SK-N-SH (cell line): Measurements from ENCODE around the gene XG. TPM values are rescaled to one million over a fixed set of nuclear protein-coding genes. Genes with fewer than 3 reads are reported as not detected.

ENCODE experiments used
- CTCF ChIA-PET: fragments of 300-600, 350-600 bp; formaldehyde crosslinking; extraction: SDS; loops from one replicate; lab custom pipeline; 2021; lab: Yijun Ruan, JAX
- POLR2A ChIA-PET: fragments of 350-600 bp; sonication (Branson Sonifier 250); formaldehyde crosslinking; extraction: SDS; loops from one replicate; lab custom pipeline; 2020; ENCODE audit warnings: antibody characterized with exemption, inconsistent platforms; lab: Yijun Ruan, JAX
- DNase-seq: peaks from one replicate; pipeline ENCODE4 v3.0.0; 2012
- H2AFZ ChIP-seq: fragments of 200-600 bp; sonication (generic); 2 replicates; pipeline ENCODE4 v1.8.1; 2016; ENCODE audit warnings: antibody characterized with exemption, mild to moderate bottlenecking, low read depth
- H3F3A ChIP-seq: fragments of 200-600 bp; sonication (generic); replicated peaks from 2 replicates; pipeline ENCODE3; 2016; ENCODE audit warnings: antibody characterized with exemption, mild to moderate bottlenecking; ENCODE audit not compliant: insufficient read depth
- H3K27ac ChIP-seq, 2 experiments: fragments of 200-500 bp in 1 of 2; fragments of 200-600 bp in 1 of 2; sonication (Bioruptor generic) in 1 of 2; sonication (generic), shearing (Covaris generic) in 1 of 2; 2 replicates each; pipeline versions ENCODE4 v1.5.1 to v1.6.1; 2014 to 2016; ENCODE audit warnings: low read depth in 2 of 2, inconsistent platforms in 1 of 2, low read length in 1 of 2, mild to moderate bottlenecking in 1 of 2, mixed read lengths in 1 of 2
- H3K27me3 ChIP-seq: fragments of 200-600 bp; sonication (generic), shearing (Covaris generic); 2 replicates; pipeline ENCODE4 v1.6.1; 2016; ENCODE audit warnings: mixed run types; ENCODE audit not compliant: insufficient read depth
- H3K36me3 ChIP-seq, 2 experiments: fragments of 200-500 bp in 1 of 2; fragments of 200-600 bp in 1 of 2; sonication (Bioruptor generic) in 1 of 2; sonication (generic) in 1 of 2; replicated peaks in 1 of 2; 2 replicates each; pipeline versions ENCODE3 to v1.5.1; 2014 to 2016; ENCODE audit warnings: low read length in 1 of 2, mild to moderate bottlenecking in 1 of 2; ENCODE audit not compliant: insufficient read depth in 2 of 2, control insufficient read depth in 1 of 2
- H3K4me1 ChIP-seq, 2 experiments: fragments of 200-500 bp in 1 of 2; fragments of 200-600 bp in 1 of 2; sonication (Bioruptor generic) in 1 of 2; sonication (generic), shearing (Covaris generic) in 1 of 2; 2 replicates each; pipeline versions ENCODE4 v1.5.1 to v1.6.1; 2014 to 2016; ENCODE audit warnings: low read depth in 1 of 2, low read length in 1 of 2, mixed run types in 1 of 2; ENCODE audit not compliant: insufficient read depth in 2 of 2, control insufficient read depth in 1 of 2
- H3K4me2 ChIP-seq: fragments of 200-600 bp; sonication (generic), shearing (Covaris generic); 2 replicates; pipeline ENCODE4 v1.6.1; 2017; ENCODE audit warnings: mixed run types
- H3K4me3 ChIP-seq, 2 experiments: fragments of 200-500 bp in 1 of 2; fragments of 200-600 bp in 1 of 2; sonication (Bioruptor generic) in 1 of 2; sonication (generic), shearing (Covaris generic) in 1 of 2; 2 replicates each; pipeline versions ENCODE4 v1.5.1 to v1.8.1; 2014 to 2016; ENCODE audit warnings: low read depth in 2 of 2, inconsistent platforms in 1 of 2, low read length in 1 of 2, mild to moderate bottlenecking in 1 of 2, mixed read lengths in 1 of 2, moderate library complexity in 1 of 2
- H3K79me2 ChIP-seq: fragments of 200-600 bp; sonication (generic); 2 replicates; pipeline ENCODE4 v1.8.1; 2017; ENCODE audit warnings: mild to moderate bottlenecking; ENCODE audit not compliant: insufficient read depth
- H3K9ac ChIP-seq: fragments of 200-600 bp; sonication (generic); 2 replicates; pipeline ENCODE4 v1.6.1; 2017; ENCODE audit warnings: mixed run types
- H3K9me2 ChIP-seq: fragments of 200-600 bp; sonication (generic); 2 replicates; pipeline ENCODE4 v1.6.1; 2017; ENCODE audit warnings: mixed run types
- H3K9me3 ChIP-seq: fragments of 200-600 bp; sonication (generic); 2 replicates; pipeline ENCODE4 v1.6.1; 2017; ENCODE audit warnings: mixed run types, mild to moderate bottlenecking, moderate library complexity
- H4K20me1 ChIP-seq: fragments of 200-600 bp; sonication (generic); 2 replicates; pipeline ENCODE4 v1.6.1; 2017; ENCODE audit warnings: mild to moderate bottlenecking, mixed run types; ENCODE audit not compliant: insufficient read depth
- CHD2 ChIP-seq: fragments of 150-350 bp; IDR thresholded peaks from 2 replicates; pipeline ENCODE4 v1.6.1; 2018; ENCODE audit warnings: low read length; ENCODE audit not compliant: partially characterized antibody
- EZH2phosphoT487 ChIP-seq: fragments of 200-600 bp; sonication (generic); IDR thresholded peaks from 2 replicates; pipeline ENCODE4 v1.6.1; 2017; ENCODE audit warnings: low read depth, mixed run types, mild to moderate bottlenecking, antibody characterized with exemption, moderate library complexity, borderline replicate concordance
- FOXM1 ChIP-seq: IDR thresholded peaks from 2 replicates; pipeline ENCODE4 v1.4.0; 2012; ENCODE audit warnings: low read depth, mild to moderate bottlenecking
- IRF3 ChIP-seq: fragments of 150-350 bp; IDR thresholded peaks from 2 replicates; pipeline ENCODE4 v1.6.1; 2016; ENCODE audit warnings: mild to moderate bottlenecking, low read depth, low read length
- MAX ChIP-seq: IDR thresholded peaks from 2 replicates; pipeline ENCODE4 v1.4.0; 2012; ENCODE audit warnings: low read depth
- MXI1 ChIP-seq: IDR thresholded peaks from 2 replicates; pipeline ENCODE4 v1.6.1; 2012; ENCODE audit warnings: mild to moderate bottlenecking, low read depth, low read length, improper control_type of control experiment
- NFIC ChIP-seq: IDR thresholded peaks from 2 replicates; pipeline ENCODE4 v1.4.0; 2012; ENCODE audit warnings: borderline replicate concordance
- POLR2AphosphoS5 ChIP-seq: IDR thresholded peaks from 2 replicates; pipeline ENCODE4 v1.6.1; 2012; ENCODE audit warnings: low read depth, low read length
- RAD21 ChIP-seq: IDR thresholded peaks from 2 replicates; pipeline ENCODE4 v1.6.1; 2012; ENCODE audit warnings: mild to moderate bottlenecking, low read length
- RCOR1 ChIP-seq: fragments of 150-350 bp; IDR thresholded peaks from 2 replicates; pipeline ENCODE4 v1.6.1; 2017; ENCODE audit warnings: antibody characterized with exemption, low read length
- RXRA ChIP-seq: IDR thresholded peaks from 2 replicates; pipeline ENCODE4 v1.4.0; 2012; ENCODE audit warnings: low read depth, mild to moderate bottlenecking, borderline replicate concordance
- SIN3A ChIP-seq: IDR thresholded peaks from 2 replicates; pipeline ENCODE4 v1.6.1; 2012; ENCODE audit warnings: low read depth, mild to moderate bottlenecking, low read length, moderate library complexity, borderline replicate concordance
- SMC3 ChIP-seq: IDR thresholded peaks from 2 replicates; pipeline ENCODE4 v1.6.1; 2012; ENCODE audit warnings: low read depth, low read length, improper control_type of control experiment
- TAF1 ChIP-seq: IDR thresholded peaks from 2 replicates; pipeline ENCODE4 v1.6.1; 2012; ENCODE audit warnings: low read depth, mild to moderate bottlenecking, low read length, moderate library complexity, borderline replicate concordance
- YY1 ChIP-seq: IDR thresholded peaks from 2 replicates; pipeline ENCODE4 v1.4.0; 2012; ENCODE audit warnings: low read depth, mild to moderate bottlenecking
- ZBTB33 ChIP-seq: IDR thresholded peaks from 2 replicates; pipeline ENCODE4 v1.4.0; 2012; ENCODE audit warnings: low read depth, borderline replicate concordance
- WGBS: methylation state at CpG from one replicate; pipeline ENCODE4 v1.1.6; 2017; ENCODE audit warnings: low lambda C conversion rate; 5-methylcytosine and 5-hydroxymethylcytosine counted together
- polyA plus RNA-seq, 3 experiments: library from polyadenylated mRNA; depleted of rRNA; stranded (reverse); fragments of >200 nt; gene quantifications; 2 replicates each; pipeline ENCODE4 v1.2.3, GENCODE V29; 2012

Gene XG
- polyA plus RNA-seq, 1 of the 3 experiments (the other 2 are of a cell fraction), result 0.76 TPM

- no peaks in the 10 kb centered on the region for H3K9me2 ChIP-seq
- 46% methylated on average over 11 of the region's 13 CpGs for WGBS
- H3K4me1 ChIP-seq, result peaks cover 0 to 23% of the 10 kb centered on the region in 2 experiments; a peak in 2 of 4 replicates
- H3K4me2 ChIP-seq, result no peak overlapping the region
- H3K9ac ChIP-seq, result no peak overlapping the region
- H4K20me1 ChIP-seq, result peaks cover 27% of the 10 kb centered on the region; the same call in 1 of the 2 replicates
- no peaks in the 10 kb centered on the region for H3K9me3 ChIP-seq
- peaks cover 5% of the 10 kb centered on the region for H3K27me3 ChIP-seq
- H3K27ac ChIP-seq, result no peak overlapping the region
- CTCF ChIA-PET, result no interaction called here
- peaks cover 50% of the 10 kb centered on the region for H3K79me2 ChIP-seq
- peaks cover 0 to 12% of the 10 kb centered on the region in 2 experiments for H3K36me3 ChIP-seq
- TF ChIP-seq NFIC (no peak), RXRA (no peak), FOXM1 (no peak), IRF3 (no peak), TAF1 (no peak), SIN3A (no peak), CHD2 (no peak), SMC3 (no peak), MAX (no peak), RAD21 (no peak), EZH2phosphoT487 (no peak)
- TF ChIP-seq, all 33 proteins: peak for 0
- no peak for DNase-seq
- no peak overlapping the region for H2AFZ ChIP-seq
- POLR2A ChIA-PET, result no interaction called here
- H3F3A ChIP-seq, result peaks cover 27% of the 10 kb centered on the region
- H3K4me3 ChIP-seq, result no peak overlapping the region
Observed at GRCh38 chrX:2712890-2713840, 38.7 kb upstream of the XG start.

GRCh38 chrX:2714551-2714950 is 37.3 kb upstream of the XG start:
- DNase-seq, result no peak
- H2AFZ ChIP-seq, result no peak overlapping the region
- H3K9me2 ChIP-seq, result no peaks in the 10 kb centered on the region
- peaks cover 5% of the 10 kb centered on the region for H3K27me3 ChIP-seq
- H3K36me3 ChIP-seq, result peaks cover 0 to 20% of the 10 kb centered on the region in 2 experiments
- peaks cover 0 to 10% of the 10 kb centered on the region in 2 experiments; a peak in 2 of 4 replicates for H3K4me1 ChIP-seq
- H4K20me1 ChIP-seq, result peaks cover 15% of the 10 kb centered on the region; the same call in 1 of the 2 replicates
- ChIA-PET POLR2A (no interaction called here), CTCF (no interaction called here)
- H3K9me3 ChIP-seq, result no peaks in the 10 kb centered on the region
- no peak overlapping the region for H3K9ac ChIP-seq
- WGBS, result 53% methylated on average over 6 of the region's 6 CpGs
- peaks cover 22% of the 10 kb centered on the region for H3F3A ChIP-seq
- peaks cover 39% of the 10 kb centered on the region for H3K79me2 ChIP-seq
- H3K4me2 ChIP-seq, result no peak overlapping the region
- H3K27ac ChIP-seq, result no peak overlapping the region
- H3K4me3 ChIP-seq, result no peak overlapping the region
- TF ChIP-seq SMC3 (no peak), SIN3A (no peak), YY1 (no peak), MXI1 (no peak), ZBTB33 (no peak), RCOR1 (no peak), POLR2AphosphoS5 (no peak), IRF3 (no peak), RXRA (no peak)
- TF ChIP-seq, all 33 proteins: peak for 0
